NOMO-1 (cell line): ENCODE data around the gene MARCOL.

ENCODE experiments used
- DNase-seq, 2 experiments: peaks; one replicate each; lab custom pipeline; 2025; ENCODE audit not compliant: unreplicated experiment in 2 of 2; lab: John Stamatoyannopoulos, UW

Gene MARCOL, protein sequence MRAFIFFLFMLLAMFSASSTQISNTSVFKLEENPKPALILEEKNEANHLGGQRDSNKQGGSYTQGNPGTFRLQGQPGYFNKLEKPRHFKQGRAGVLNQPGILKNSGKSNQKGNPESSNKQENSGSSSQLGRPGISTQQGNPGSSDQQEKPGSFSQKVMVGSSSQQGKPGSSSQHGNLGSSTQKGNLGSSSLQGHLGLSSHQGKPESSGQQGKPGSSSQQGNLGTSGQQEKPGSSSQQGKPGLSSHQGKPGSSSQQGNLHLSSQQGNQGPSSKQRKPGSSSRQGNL

GRCh38 chr5:148238418-148238794, at the start of gene MARCOL:
MARCOL (plus strand) TSS chr5:148238525; CDS start chr5:148238598, 73 bp downstream.
- DNase-seq, result no peak

- no peak for DNase-seq
Measured at GRCh38 chr5:148191010-148191409, 47.3 kb upstream of the MARCOL start.

DNA sequence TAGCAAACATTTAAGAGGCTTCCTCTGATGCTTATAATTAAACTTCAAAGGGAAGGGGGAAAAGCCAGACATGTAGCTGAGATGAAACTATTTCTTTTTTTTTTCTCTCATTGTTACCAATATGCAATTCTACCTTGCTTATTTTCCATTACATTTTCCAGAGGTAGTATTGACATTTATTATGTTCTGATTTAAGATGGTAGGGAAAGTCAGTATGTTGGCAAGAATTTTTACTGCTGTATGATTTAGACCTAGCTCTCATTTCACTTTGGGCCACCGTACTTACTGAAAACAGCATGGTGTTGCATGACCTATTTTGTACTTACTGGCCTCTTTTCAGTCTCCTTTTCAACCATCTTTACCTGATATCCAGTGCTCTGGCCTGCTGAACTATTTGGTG, 45.1 kb upstream of the MARCOL start:
- DNase-seq, result no peak

GRCh38 chr5:148201151-148201550, 37.2 kb upstream of the MARCOL start:
- DNase-seq, result peak in 1 of 2 experiments; percentile 34

DNA sequence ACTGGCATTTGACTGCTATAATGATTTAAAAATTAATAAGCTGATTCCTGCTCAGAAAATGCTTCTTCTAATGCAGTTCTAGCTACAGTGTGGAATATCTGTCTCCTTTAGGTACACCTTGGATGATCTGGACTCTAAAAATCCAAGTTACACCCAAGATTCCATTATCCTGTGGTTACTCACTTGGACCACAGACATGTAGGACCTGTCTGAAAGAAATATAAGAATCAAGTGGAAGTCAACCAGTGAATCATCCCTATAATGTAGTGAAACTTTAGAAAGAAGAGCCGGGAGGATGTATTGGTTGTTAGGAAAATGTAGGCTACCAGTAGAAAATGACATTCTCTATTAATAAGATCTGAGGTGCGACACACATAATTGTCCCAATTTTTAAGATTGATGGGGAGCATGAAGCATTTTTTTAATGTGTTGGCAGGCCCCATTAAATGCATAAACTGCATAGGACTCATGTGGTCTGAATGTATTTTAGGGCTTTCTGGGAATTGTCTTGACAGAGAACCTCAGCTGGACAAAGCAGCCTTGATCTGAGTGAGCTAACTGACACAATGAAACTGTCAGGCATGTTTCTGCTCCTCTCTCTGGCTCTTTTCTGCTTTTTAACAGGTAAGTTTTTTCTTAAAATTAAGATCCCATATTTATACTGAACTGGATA, 35.7 kb upstream of the MARCOL start, which contains the start of gene SPINK6:
Gene SPINK6, plus strand, starts transcription at position 512 of the 673 bp plus-strand sequence. Its CDS starts 55 bp downstream, at position 567.
- no peak for DNase-seq

DNA sequence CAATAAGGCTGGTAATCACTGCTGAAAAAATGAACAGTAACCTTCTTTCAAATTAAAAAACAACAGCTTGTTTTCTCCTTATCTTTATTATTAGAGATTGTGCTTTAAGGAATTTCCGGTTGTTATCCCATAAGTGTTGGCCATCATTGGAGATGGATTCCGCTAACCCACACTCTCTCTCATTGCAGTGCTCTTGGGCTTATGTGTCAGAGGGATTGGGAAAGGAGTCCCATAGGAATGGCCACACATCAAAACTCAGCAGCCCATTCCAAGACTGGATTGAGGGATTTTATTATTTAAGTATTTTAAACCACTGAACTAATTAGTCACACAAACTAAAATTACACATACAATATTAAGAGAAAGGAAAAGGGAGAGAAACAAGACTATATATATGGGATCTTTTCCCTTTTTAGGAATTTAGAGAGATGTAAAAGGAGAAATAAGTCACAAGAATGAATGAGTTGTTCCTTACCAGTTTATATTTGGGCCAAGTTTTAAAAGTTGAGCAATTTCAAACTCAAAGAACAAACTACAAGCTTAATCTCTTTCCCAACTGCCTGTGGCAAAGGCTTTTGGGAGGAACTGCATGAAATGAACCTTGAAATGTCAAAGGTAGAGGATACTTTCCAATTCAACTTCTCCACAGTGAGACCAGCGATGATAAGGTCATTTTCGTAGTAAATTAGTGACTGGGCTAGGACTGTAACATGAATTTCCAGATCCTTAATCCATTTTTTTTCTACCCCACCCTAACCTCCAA, 33.1 kb upstream of the MARCOL start:
- DNase-seq, result peak in 1 of 2 experiments; percentile 26

GRCh38 chr5:148205865-148206264, 32.5 kb upstream of the MARCOL start:
- DNase-seq, result no peak

- no peak for DNase-seq
Measured at GRCh38 chr5:148206620-148207019, 31.7 kb upstream of the MARCOL start.

DNA sequence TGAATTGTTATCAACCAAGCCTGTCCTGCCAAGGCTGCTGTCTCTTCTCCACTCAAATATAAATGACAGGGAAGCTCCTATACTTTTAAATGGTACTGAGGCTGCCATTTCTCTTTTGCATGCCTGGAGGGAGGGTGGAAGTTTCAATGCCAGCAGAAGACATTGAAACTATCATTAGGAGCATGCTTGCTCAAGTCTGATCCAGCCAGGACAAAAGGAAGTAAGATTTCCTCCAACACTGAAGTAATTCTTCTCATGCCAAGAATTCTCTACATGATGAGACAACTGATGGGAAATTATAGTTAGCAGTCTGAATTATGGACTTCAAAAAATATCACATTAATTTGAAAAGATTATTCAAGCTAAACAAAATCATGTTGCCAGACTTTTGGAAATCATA, 30.1 kb upstream of the MARCOL start:
- DNase-seq, result no peak

GRCh38 chr5:148209151-148209770, 29.1 kb upstream of the MARCOL start:
- no peak for DNase-seq

GRCh38 chr5:148214665-148215185, 23.6 kb upstream of the MARCOL start:
- no peak for DNase-seq

- no peak for DNase-seq
Measured at GRCh38 chr5:148221508-148221907, 16.8 kb upstream of the MARCOL start.

DNA sequence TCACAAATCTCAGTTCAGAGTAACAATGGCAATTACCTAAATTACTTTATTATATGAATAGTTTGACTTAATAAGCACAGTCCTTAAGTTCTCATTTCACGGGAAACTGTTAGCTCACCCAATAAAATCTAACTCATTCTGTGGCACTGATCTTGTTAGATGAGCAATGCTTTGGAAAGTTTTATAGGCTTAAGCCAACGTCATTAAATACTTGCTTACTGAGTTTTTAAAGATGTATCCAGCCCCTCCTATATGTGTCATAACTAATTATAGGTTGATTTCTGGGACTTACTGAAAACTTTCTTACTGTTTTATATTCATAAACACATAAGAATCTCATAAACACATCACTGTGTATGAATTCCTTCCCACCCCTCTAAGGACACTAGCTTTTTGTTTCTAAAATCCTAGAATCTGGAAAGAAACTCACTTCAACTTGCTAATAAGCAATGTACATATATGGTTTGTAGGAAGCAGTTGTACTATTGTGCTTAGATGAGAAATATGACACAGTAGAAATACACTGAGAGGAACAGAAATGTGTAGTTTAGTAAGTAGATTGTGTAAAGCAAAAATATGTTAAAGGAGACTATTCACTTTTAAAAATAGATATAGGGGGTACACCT, 14.1 kb upstream of the MARCOL start:
- no peak for DNase-seq

DNA sequence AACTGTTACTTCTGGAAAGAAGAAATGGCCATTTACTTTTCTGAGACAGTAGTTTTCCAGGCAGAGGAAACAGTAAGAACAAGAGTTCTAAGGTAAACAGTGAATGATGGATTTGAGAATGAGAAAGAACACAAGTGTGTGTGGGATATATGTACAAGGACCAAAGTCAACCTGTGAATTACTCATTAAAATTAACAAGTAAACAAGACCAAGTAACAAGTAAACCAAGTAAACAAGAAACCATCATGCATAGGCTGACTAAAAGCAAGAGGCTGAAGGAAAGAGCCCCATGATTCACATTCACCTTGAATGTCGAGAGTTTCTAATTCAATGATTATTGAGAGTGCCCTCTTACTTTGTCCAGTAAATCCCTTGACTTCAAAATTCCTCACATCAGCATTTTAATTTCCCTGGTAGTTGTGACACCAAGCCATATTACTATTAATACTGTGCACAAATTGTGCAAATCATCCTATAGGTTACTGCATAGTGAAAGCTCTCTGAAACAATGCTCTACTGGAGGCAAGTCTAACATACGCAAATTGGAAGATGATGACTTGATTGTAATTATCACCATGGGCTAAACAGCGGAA, 9.8 kb upstream of the MARCOL start:
- no peak for DNase-seq

GRCh38 chr5:148229840-148230239, 8.5 kb upstream of the MARCOL start:
- no peak for DNase-seq

DNA sequence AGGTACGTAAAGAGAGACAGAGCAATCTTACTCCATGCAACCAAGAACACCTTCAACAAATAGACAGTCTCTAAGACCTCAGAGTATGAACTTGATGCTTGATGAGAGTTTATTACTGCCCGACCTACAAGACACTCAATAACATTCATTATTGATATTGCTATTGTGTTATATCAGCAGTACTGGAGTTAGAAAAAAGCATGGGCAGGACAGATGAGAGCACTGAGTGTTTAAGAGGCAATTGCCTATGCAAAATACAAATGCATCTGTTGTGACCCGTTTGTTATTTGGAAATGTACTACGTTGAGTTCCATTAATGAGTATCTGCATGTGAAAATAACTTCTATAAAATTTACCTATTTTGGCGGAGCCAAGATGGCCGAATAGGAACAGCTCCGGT, 8.1 kb upstream of the MARCOL start:
- DNase-seq, result no peak

DNA sequence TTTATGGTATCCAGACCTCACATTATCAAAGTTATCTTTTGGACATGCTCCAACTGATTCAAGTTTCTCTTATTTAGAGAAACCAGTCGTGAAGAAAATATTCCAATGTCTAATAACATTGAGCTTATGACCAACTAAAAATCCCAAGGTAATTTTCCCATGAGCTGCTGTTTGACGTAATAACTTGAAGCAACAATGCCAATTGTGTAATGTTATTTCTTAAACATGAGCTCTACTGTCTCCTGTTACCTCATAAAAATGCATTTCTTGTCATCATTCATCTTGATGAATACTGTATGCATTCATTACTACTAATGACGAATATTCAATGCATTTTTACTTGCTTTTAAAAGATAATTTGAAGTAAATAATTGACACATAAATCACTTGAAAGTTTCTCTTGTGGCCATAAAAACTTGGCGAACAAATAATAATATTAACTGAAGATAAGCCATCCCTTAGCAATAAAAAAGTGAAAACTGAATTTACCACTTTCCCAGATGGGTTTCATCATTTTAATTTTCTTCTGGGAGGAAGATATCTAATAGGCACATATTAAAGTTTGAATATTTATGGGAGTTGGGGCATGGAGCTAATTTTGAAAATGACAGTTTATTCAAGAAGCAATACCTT, 424 bp upstream of the MARCOL start:
- DNase-seq, result no peak

- DNase-seq, result no peak
Measured at GRCh38 chr5:148248894-148249293, 10.6 kb downstream of the MARCOL start.

DNA sequence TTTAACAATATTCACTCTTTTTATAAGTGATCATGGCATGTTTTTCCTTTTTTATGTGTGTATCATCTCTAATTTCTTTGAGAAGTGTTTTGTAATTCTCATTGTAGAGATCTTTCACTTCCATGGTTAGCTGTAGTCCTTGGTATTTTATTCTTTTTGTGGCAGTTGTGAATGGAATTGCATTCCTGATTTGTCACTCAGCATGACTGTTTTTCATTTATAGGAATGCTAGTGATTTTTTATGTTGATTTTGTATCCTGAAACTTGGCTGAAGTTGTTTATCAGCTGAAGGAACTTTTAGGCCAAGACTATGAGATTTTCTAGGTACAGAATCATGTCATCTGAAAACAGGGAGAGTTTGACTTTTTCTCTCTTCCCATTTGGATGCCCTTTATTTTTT, 17.1 kb downstream of the MARCOL start:
- DNase-seq, result no peak

DNA sequence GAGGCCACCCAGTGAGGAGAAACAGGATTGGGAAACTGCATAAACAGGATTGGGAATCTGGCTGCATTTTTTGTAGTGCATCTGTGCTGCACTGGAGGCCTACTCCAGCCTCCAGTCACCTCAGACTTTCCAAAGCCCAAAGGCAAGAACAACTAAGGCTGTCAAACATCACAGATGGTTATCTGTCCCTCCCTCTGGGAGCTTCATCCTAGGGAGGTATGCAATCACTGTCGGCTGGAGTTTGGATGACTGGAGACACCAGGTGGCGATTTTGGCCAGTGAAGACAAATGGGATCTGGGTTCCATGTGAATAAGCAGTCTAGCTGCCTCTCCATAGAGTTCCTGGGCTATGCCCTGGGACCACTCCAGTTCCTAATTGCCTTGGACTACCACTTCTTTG, 21.0 kb downstream of the MARCOL start:
- no peak for DNase-seq
